C1 segment of cervical spinal cord (tissue), 14 donors: Measurements from ENCODE around the gene SUPT3H.
"Not testable (repeated sequence)": the region's sequence is repeated elsewhere in the genome, so short reads cannot be mapped to it uniquely, and the experiment has no call there.

Source experiments
- DNase-seq, 14 donors: peaks; one replicate each; lab custom pipeline; 2025; lab: John Stamatoyannopoulos, UW

Gene SUPT3H

GRCh38 chr6:44906761-44907160 lies 471.0 kb downstream of the SUPT3H start:
- DNase-seq, result no peak

GRCh38 chr6:44900358-44900757 lies 477.4 kb downstream of the SUPT3H start:
- DNase-seq, result not testable (repeated sequence)

DNA sequence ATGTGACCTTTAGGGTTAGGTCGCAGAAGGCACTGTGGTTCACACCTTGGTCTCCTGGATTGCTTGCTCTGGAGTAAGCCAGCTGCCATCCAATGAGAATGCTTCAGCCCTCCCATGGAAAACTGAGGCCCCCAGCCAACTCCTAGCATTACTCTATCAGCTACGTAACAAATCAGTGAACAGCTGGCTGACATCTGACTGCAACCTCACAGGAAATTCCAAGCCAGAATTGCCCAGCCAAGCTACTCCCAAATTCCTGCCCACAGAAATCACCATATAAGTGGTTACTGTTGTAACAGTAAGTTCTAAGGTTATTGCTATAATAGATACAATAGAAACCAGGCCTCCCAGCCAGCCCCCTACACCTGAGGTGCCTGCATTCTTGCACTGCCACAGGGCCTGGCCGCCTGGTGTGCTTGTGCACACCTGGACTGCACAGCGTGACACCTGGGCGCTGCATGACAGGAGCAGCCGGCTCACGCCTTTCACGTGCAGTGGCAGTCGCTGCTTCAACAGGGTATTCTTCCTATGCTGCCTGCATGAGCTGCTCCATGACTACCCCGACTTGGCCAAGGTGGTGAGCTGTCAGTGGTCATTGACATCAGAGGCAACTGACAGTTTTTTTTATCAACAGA lies 479.3 kb downstream of the SUPT3H start:
- no peak for DNase-seq

GRCh38 chr6:44897316-44897715 lies 480.4 kb downstream of the SUPT3H start:
- DNase-seq, result no peak

DNA sequence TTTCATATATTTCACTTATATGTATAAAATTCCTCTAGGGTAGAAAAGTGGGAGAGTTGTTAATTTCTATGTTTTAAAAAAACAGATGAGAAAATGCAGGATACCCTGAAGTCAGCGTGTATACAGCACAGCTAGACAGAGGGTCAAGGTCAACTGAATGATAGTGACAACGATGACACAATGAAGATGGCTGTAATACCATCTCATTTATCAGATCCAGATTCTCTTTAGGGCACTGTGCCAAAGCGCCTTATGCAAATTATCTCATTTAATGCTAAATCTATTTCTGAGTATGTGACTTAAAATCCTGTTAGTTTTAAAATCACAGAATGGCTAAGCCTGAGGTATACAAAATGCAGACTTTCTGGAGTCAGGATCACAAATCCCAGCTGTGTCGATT lies 481.0 kb downstream of the SUPT3H start:
- no peak for DNase-seq

DNA sequence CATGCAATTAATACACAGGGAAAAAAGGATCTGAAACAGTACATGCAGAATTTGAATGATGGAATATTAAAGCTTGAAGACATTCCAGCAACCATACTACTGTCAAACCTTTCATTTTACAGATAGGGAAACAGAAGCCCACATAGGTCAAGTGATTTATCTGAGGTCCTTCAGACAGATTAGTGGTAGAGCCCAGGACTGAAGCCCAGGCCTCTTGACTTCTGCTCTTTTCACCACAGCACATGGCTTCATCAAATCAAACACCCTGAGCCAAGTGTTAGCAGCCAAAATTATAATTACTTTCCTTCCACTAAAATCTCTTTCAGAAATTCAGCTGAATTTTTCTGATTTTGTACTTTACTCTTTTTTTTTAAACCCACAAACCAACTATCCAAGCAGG lies 485.2 kb downstream of the SUPT3H start:
- DNase-seq, result no peak

GRCh38 chr6:44879071-44879470 lies 498.7 kb downstream of the SUPT3H start:
- DNase-seq, result not testable (repeated sequence)

- DNase-seq, result not testable (repeated sequence)
Observed at GRCh38 chr6:44876638-44877037, 501.1 kb downstream of the SUPT3H start.

- no peak for DNase-seq
Observed at GRCh38 chr6:44869321-44869897, 508.3 kb downstream of the SUPT3H start.

- DNase-seq, result no peak
Observed at GRCh38 chr6:44868910-44869309, 508.8 kb downstream of the SUPT3H start.

GRCh38 chr6:44868335-44868668 lies 509.4 kb downstream of the SUPT3H start:
- DNase-seq, result no peak

- no peak for DNase-seq
Observed at GRCh38 chr6:44867571-44868334, 510.0 kb downstream of the SUPT3H start.

GRCh38 chr6:44865184-44865583 lies 512.5 kb downstream of the SUPT3H start:
- not testable (repeated sequence) for DNase-seq

DNA sequence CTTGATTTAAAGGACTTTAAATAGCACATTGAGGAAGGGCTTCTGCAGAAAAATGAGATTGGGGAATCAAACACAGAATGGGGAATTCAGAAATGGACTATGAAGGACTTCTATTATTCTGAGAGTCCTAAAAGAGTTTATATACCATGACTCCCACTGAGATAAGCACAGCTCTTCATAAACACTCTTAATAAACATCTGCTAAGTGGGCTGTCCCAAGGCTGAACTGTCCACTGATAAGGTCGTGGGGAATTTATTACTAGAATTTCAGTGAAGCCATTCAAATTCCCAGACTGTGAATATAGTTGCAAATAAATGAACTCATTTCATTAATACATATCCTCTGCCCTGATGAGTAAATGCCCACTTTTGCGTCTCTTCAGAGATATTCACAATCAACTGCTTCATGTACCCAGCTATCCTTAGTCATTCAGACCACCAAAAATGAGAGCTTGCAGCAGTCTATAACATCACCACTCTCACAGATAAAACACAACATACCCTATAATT lies 517.8 kb downstream of the SUPT3H start:
- DNase-seq, result no peak

DNA sequence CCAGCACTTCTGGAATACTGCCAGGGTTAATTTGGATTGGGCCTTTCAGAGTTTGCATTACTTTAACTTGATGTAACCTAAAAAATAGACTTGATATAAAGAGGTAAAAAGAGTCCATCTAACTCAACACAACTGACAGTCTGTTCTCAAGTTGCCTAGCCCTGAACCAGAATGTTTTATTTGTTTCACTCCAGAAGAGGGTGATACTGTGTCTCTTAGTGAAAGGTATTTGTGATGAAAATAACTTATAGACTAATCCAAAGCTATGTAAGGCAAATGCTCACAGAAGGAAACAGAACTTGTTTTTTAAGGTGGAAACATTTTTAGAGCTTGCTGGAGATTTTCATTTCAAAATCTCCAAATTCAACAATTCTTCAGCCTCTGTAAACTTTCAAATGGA lies 518.7 kb downstream of the SUPT3H start:
- DNase-seq, result no peak

DNA sequence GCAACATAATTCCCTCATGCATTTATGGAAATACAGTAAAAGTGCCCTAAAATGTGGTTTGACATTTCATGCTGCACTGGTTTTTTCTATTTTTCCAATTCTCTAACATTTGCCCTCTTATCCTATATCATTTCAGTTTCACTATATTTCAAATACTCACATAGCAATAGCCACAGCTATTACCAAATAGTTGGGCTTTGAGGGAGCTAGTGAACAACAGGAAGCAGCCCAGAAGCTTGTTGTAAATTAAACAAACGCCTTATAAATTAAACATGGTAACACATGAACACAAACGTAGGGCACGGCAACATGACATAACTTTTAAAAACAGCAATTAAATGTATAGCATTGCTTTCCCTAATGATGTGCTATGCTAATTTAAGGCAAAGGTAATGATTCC lies 521.3 kb downstream of the SUPT3H start:
- DNase-seq, result no peak

DNA sequence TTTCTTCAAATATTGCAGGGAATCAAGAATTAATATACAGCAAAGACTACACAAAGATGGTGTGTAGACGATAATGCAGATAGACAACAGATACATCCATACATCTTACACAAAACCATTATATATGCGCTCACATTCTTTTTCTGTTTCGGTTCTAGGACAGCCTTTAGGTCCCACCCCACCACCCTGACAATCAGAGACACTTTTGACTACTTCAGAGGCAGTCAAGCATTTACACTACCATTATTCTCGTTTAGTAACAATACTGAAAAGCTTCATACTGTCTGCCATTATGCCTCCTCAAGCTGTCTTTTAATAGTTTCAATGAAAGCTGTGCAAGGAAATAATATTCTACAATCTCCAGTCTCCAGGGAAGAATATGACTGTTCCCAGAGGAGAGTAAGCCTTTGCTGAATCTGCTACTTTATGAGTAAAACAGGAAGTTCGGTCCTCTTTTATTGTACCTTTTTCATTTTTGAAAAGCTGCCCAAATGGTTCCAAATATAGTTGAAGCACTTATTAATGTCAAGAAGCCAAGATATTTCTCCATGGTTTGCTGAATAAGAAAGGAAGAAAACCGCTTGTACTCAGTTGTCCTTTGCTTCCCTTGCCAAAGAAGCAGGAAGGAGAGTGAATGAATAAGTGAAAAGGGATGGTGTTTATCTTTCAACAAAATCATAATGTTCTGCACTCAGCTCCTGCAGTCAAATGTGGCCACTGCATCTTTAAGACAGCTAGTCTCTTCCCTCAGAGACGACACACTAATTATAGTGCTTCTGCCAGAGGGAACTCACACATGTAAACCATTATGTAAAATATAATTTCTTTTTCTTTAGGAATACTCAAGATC lies 521.9 kb downstream of the SUPT3H start:
- DNase-seq, result no peak

DNA sequence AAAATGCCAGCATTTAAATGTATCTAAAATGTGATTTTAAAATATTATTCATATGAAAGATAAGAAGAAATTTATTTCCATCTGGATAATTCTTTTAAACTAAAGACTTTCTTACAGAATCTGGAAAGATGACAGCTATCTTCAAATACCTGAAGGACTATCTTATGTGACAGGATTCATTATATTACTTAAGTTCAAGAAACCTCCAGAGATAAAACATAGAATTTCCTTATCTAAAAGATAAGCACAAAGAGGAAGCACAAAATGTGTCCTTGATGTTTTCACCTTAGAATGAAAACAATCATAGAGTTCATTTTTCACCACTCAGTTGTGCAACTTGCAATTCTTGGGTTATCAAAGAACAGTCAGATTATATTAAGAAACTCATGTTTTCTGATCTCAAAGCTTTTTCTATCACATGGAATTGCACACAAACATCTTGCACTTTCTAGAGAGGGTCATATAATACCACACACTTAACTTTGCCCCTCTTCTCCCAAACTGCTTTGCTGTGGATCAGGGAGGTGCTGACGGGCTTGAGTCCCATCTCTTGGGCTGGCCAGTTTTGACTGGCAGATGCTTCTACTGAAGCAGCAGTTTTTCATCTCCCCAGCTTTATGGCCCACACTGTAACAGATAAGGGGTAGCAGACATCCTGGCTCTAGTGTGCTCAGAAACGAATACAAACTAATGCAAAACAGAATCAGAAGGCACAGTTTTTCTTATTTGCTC lies 522.9 kb downstream of the SUPT3H start:
- no peak for DNase-seq

DNA sequence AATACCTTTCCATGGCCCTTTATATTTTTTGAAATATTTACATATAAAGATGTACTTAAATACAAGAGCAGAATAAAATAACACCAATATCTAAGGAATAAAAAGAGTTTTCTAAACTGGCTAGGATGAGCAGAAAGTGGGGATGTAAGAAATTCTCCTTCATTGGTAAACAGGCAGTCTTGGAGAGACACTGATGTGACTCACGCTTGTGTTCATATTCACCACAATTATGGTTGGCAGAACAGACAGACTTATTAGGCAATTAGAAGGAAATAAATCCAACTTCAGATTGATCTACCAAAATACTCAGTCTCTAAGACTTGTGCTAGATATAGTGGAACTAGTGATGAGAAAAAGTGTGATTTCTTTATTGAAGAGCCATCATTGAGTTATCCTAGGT lies 526.6 kb downstream of the SUPT3H start:
- no peak for DNase-seq

DNA sequence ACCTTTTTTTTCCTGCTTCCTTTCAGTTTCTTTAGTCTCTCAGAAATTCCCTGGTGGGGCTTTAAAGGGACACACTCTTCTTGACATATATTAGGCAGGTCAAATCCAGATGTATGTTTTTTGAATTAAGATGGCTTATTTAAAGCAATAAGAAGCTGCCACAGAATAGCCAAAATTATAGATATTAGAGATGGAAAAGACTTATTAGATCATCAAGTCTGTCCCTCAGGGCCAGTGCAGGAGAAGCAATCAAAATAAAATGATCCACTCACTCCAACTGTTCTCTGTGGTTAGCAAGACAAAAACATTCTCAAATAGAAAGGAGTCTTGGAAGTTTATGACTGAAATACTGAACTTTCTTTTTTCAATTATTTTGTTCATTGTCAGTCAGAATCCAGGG lies 527.4 kb downstream of the SUPT3H start:
- DNase-seq, result no peak

- no peak for DNase-seq
Observed at GRCh38 chr6:44849806-44850205, 527.9 kb downstream of the SUPT3H start.
